ENCODE data around the gene NDE1. TPM values are rescaled to one million over a fixed set of nuclear protein-coding genes. Genes with fewer than 3 reads are reported as not detected.
"Not testable (repeated sequence)": the region's sequence is repeated elsewhere in the genome, so short reads cannot be mapped to it uniquely, and the experiment has no call there.

Gene NDE1
- total RNA-seq, 2 donors from 2014 or later, result 26.5 to 37.0 TPM

- H3K27me3 ChIP-seq (replicated peaks; ENCODE audit: insufficient read depth), result no peaks in the 10 kb centered on the region
- H3K36me3 ChIP-seq, result peaks cover 27% of the 10 kb centered on the region
- peaks cover 9 to 21% of the 10 kb centered on the region in 2 donors for H3K4me1 ChIP-seq (ENCODE audit: control insufficient read depth in 1 of 2, low read depth in 2 of 2)
- H3K27ac ChIP-seq, result peak overlapping the region; percentile 73 to 81
- no peaks in the 10 kb centered on the region for H3K9me3 ChIP-seq
- H3K4me3 ChIP-seq, result no peak overlapping the region
- TF ChIP-seq, protein P1, sequence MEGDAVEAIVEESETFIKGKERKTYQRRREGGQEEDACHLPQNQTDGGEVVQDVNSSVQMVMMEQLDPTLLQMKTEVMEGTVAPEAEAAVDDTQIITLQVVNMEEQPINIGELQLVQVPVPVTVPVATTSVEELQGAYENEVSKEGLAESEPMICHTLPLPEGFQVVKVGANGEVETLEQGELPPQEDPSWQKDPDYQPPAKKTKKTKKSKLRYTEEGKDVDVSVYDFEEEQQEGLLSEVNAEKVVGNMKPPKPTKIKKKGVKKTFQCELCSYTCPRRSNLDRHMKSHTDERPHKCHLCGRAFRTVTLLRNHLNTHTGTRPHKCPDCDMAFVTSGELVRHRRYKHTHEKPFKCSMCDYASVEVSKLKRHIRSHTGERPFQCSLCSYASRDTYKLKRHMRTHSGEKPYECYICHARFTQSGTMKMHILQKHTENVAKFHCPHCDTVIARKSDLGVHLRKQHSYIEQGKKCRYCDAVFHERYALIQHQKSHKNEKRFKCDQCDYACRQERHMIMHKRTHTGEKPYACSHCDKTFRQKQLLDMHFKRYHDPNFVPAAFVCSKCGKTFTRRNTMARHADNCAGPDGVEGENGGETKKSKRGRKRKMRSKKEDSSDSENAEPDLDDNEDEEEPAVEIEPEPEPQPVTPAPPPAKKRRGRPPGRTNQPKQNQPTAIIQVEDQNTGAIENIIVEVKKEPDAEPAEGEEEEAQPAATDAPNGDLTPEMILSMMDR (IDR thresholded peaks at IDR 0.05), result no peak
- DNase-seq (ENCODE audit: low spot score) (no peak), ATAC-seq (ENCODE audit: insufficient number of reproducible peaks, low FRiP score, low read depth) (no peak)
Observed at GRCh38 chr16:15689290-15689689, 39.2 kb downstream of the NDE1 start.

- Histone ChIP-seq H3K27me3 (replicated peaks; ENCODE audit: insufficient read depth) (no peaks in the 10 kb centered on the region), H3K4me1 (ENCODE audit: control insufficient read depth in 1 of 2, low read depth in 2 of 2) (peaks cover 9 to 21% of the 10 kb centered on the region in 2 donors), H3K36me3 (peaks cover 32% of the 10 kb centered on the region), H3K4me3 (no peak overlapping the region), H3K9me3 (no peaks in the 10 kb centered on the region), H3K27ac (peak overlapping the region; percentile 81 to 82)
- TF ChIP-seq, protein P1 (IDR thresholded peaks at IDR 0.05), result no peak
- ATAC-seq (ENCODE audit: insufficient number of reproducible peaks, low FRiP score, low read depth), result peak; percentile 80
- peak; percentile 21 for DNase-seq (ENCODE audit: low spot score)
Observed at GRCh38 chr16:15690296-15690695, 40.3 kb downstream of the NDE1 start.

- Histone ChIP-seq H3K9me3 (no peaks in the 10 kb centered on the region), H3K36me3 (peaks cover 35% of the 10 kb centered on the region), H3K4me3 (no peak overlapping the region), H3K27ac (peak overlapping the region; percentile 81 to 82), H3K4me1 (ENCODE audit: control insufficient read depth in 1 of 2, low read depth in 2 of 2) (peaks cover 9 to 21% of the 10 kb centered on the region in 2 donors), H3K27me3 (replicated peaks; ENCODE audit: insufficient read depth) (no peaks in the 10 kb centered on the region)
- ATAC-seq (ENCODE audit: insufficient number of reproducible peaks, low FRiP score, low read depth) (no peak), DNase-seq (ENCODE audit: low spot score) (no peak)
- TF ChIP-seq, protein P1 (IDR thresholded peaks at IDR 0.05), result no peak
Observed at GRCh38 chr16:15691046-15691445, 41.0 kb downstream of the NDE1 start.

DNA sequence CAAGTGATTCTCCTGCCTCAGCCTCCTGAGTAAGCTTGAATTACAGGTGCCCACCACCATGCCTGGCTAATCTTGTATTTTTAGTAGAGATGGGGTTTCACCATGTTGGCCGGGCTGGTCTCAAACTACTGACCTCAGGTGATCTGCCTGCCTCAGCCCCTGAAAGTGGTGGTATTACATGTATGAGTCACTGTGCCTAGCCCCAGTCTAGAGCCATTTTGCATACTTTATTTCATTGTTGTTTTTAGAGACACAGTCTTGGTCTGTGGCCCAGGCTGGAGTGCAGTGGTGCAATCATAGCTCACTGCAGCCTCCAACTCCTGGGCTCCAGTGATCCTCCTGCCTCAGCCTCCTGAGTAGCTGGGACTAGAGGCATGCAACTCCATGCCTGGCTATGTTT lies 42.5 kb downstream of the NDE1 start:
- not testable (repeated sequence) for DNase-seq (ENCODE audit: low spot score); H3K27ac ChIP-seq; H3K9me3 ChIP-seq; H3K27me3 ChIP-seq (replicated peaks; ENCODE audit: insufficient read depth); ATAC-seq (ENCODE audit: insufficient number of reproducible peaks, low FRiP score, low read depth); H3K4me3 ChIP-seq
- H3K4me1 ChIP-seq (ENCODE audit: control insufficient read depth in 1 of 2, low read depth in 2 of 2), result peaks cover 9 to 21% of the 10 kb centered on the region in 2 donors
- H3K36me3 ChIP-seq, result peaks cover 44% of the 10 kb centered on the region

- H3K4me3 ChIP-seq, result no peak overlapping the region
- ATAC-seq (ENCODE audit: insufficient number of reproducible peaks, low FRiP score, low read depth), result no peak
- H3K36me3 ChIP-seq, result peaks cover 52% of the 10 kb centered on the region
Observed at GRCh38 chr16:15694499-15694898, 44.5 kb downstream of the NDE1 start.

More at GRCh38 chr16:15694499-15694898, 44.5 kb downstream of the NDE1 start:
- TF ChIP-seq, protein P1 (IDR thresholded peaks at IDR 0.05), result no peak
- no peak for DNase-seq (ENCODE audit: low spot score)
- H3K4me1 ChIP-seq (ENCODE audit: control insufficient read depth in 1 of 2, low read depth in 2 of 2), result peaks cover 9 to 17% of the 10 kb centered on the region in 2 donors
- no peaks in the 10 kb centered on the region for H3K9me3 ChIP-seq
- no peak overlapping the region for H3K27ac ChIP-seq
- H3K27me3 ChIP-seq (replicated peaks; ENCODE audit: insufficient read depth), result no peaks in the 10 kb centered on the region
